AG09309 (cell line): ENCODE measurements around the gene AKNA.

ENCODE experiments used
- DNase-seq: peaks from one replicate; pipeline ENCODE4 v3.0.0-alpha.2; 2010; ENCODE audit warnings: low read depth
- H3K4me3 ChIP-seq: 2 replicates; pipeline ENCODE4 v1.5.1; 2011; ENCODE audit warnings: mild to moderate bottlenecking, low read depth, low read length, moderate library complexity; ENCODE audit not compliant: control insufficient read depth
- CTCF ChIP-seq: IDR thresholded peaks from 2 replicates; pipeline ENCODE4 v1.5.1; 2011; ENCODE audit warnings: mild to moderate bottlenecking, low read depth, low read length, inconsistent platforms; ENCODE audit not compliant: insufficient read depth, control insufficient read depth; ENCODE audit errors: missing control alignments

Gene AKNA

GRCh38 chr9:114311571-114312512, 75.9 kb downstream of the AKNA start:
- no peak overlapping the region for H3K4me3 ChIP-seq
- TF ChIP-seq CTCF: no peak
- DNase-seq: no peak

- H3K4me3 ChIP-seq: no peak overlapping the region
- no peak for DNase-seq
- TF ChIP-seq CTCF: no peak
Measured at GRCh38 chr9:114310471-114311450, 77.0 kb downstream of the AKNA start.

- no peak for TF ChIP-seq CTCF
- DNase-seq: no peak
- no peak overlapping the region for H3K4me3 ChIP-seq
Measured at GRCh38 chr9:114309096-114309495, 78.7 kb downstream of the AKNA start.

GRCh38 chr9:114308361-114308950, 79.3 kb downstream of the AKNA start:
- no peak overlapping the region for H3K4me3 ChIP-seq
- DNase-seq: no peak
- TF ChIP-seq CTCF: no peak

GRCh38 chr9:114307899-114308267, 79.9 kb downstream of the AKNA start:
- no peak overlapping the region for H3K4me3 ChIP-seq
- peak; percentile 35 for DNase-seq
- TF ChIP-seq CTCF: no peak
